Testis (tissue), 2 donors: Measurements from ENCODE around the gene PDF.

Source experiments
- CTCF ChIP-seq, 3 experiments: fragments of 450-650 bp in 2 of 3; fragments of 200-600 bp in 1 of 3; sonication (generic) in 1 of 3; IDR thresholded peaks; one replicate each; pipeline ENCODE4 v1.5.1; 2016 to 2019; ENCODE audit warnings: antibody characterized with exemption in 3 of 3, mild to moderate bottlenecking in 2 of 3, moderate library complexity in 1 of 3
- POLR2A ChIP-seq: fragments of 450-650 bp; IDR thresholded peaks from one replicate; pipeline ENCODE4 v1.6.1; 2017; ENCODE audit warnings: antibody characterized with exemption, mild to moderate bottlenecking, moderate library complexity

DNA sequence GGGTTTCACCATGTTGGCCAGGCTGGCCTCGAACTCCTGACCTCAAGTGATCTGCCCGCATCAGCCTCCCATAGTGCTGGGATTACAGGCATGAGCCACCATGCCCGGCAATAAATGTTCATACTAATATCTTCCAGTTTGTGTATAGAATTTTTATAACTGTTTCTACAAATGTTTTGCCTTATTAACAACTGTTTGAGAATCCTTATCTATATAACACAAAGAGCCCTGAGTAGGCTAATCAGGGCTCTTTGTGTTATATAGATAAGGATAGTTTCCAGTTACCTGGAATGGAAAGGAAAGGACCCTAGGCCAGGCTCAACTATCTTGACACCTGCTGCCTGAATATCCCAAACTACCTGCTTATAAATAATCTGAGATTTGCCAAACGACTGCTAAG lies 38.5 kb upstream of the PDF start:
- TF ChIP-seq CTCF (IDR thresholded peaks at IDR 0.05) (no peak), POLR2A (no peak)
